ENCODE measurements around the gene NCKAP5.

NCKAP5 gene

DNA sequence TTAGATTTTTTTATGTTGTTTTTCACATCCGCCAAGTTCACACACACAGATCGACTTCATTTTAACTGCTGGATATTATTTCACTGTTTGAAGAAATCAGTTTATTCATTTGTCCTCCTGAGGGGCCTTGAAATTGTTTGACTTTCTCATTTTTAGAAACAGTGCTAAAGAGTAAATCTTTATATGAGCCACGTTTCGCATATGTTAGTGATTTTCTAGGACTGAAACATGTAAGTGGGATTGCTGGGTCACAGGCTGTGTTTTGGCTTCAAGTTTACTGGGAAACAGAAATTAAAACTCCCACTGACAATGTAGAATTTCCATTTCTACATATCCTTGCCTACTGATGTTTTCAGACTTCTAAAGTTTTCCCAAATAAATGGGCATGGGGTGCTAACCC, 363.8 kb downstream of the NCKAP5 start:
- DNase-seq (ENCODE audit: low read depth in 2 of 2): no peak

DNA sequence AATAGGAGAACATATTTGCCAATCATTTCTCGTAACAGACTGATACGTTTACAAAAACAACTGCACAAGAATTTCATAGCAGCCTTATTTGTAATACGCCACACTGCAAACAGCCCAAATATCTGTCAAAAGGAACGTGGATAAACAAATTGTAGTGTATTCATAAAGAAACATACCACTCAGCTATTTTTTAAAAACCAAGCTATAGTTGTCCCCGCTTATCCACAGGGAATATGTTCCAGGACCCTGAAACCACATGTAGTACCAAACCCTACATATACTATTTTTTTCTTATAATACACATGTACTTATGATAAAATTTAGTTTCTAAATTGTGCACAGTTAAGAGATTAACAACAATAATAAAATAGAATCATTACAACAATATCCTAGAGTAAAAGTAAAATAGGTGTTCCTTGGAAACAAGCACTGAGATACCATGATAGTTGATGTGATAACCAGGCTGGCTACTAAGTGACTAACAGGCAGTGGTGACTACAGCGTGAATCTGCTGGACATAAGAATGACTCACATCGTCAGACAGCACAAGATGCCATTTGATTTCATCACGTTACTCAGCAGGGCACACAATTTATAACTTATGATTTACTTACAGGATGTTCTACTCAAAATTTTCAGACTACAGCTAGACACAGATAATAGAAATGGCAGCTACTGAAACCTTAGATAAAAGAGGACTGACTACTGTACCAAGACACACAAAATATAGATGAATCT, 367.4 kb downstream of the NCKAP5 start:
- DNase-seq (ENCODE audit: low read depth in 2 of 2): no peak

GRCh38 chr2:133198678-133199077, 369.6 kb downstream of the NCKAP5 start:
- no peak for DNase-seq (ENCODE audit: low read depth in 2 of 2)

GRCh38 chr2:133197156-133197555, 371.1 kb downstream of the NCKAP5 start:
- no peak for DNase-seq (ENCODE audit: low read depth in 2 of 2)

GRCh38 chr2:133194777-133195335, 373.4 kb downstream of the NCKAP5 start:
- no peak for DNase-seq (ENCODE audit: low read depth in 2 of 2)

- DNase-seq (ENCODE audit: low read depth in 2 of 2): no peak
Observed at GRCh38 chr2:133194362-133194655, 374.0 kb downstream of the NCKAP5 start.

DNA sequence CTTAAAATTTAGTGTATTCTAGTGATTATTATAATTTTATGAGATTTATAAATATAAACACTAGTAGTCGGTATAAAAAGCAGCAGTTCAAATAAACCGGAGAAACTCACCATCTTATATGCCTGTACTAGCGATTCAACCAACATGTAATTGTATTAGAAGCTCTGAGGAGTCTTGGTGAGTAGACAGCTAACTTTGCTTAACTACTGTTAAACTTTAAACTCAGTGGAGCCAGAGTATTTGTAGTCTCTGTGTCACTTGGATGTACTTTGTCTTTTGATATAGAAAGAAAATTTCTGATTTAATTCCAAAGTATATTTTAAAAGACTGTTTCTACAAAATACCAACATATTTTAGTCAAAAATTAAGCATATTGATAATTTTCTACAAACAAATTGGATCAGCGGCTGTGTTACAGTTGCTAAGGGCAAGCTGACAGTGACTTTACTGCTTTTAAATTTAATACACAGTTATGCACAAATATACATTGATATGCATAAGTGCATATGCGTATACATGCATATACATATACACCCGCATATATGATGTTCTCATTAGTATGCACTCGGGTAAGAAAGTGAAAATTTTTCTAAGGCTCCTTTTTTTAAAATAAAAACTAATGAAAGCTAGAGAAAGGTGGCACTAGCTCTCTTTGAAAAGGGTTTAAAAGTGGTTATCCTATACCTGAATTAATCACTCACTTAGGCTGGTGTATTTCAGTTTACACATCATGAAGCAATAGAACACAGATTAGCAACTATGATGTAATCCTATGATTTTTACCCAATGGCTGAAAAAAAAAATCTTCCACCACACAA, 374.5 kb downstream of the NCKAP5 start:
- DNase-seq (ENCODE audit: low read depth in 2 of 2): no peak

GRCh38 chr2:133192028-133192427, 376.2 kb downstream of the NCKAP5 start:
- DNase-seq (ENCODE audit: low read depth in 2 of 2): no peak

DNA sequence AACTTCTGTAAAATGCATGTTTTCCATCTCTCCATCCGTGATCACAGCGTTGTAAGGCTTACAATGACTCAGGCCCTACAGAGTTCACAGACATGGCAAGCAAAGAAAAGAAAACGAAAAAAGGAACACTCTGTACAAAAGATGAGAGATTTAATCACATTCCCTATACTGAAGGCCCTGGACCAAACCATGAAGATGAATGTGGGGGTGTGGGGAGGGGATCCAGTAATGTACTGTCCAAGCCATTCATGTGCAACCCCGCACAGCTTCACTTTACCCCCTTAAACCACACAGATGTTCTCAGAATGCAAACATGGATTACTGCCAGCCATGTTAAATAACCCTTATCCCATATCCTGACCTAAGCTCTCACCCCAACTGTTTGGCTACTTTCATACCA, 391.1 kb downstream of the NCKAP5 start:
- no peak for DNase-seq (ENCODE audit: low read depth in 2 of 2)

- DNase-seq (ENCODE audit: low read depth in 2 of 2): no peak
Observed at GRCh38 chr2:133175926-133176325, 392.3 kb downstream of the NCKAP5 start.

DNA sequence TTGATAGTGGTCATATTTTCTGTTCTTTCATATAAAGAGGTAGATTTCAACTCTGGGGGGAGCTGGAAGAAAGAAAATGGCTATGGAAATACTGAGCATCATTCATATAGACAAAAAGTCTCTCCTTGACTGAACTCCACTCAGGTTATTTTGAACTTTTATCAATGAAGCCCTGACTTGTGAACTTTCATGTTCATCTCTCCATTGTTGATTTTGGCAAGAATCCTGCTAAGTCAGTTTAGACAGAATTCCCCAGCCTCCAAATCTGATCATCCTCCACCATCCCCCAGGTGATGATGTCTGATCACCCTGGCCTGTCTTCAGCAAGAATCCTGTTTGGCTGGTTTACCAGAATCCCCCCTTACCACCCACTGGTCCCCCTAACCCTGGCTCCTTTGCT, 395.0 kb downstream of the NCKAP5 start:
- no peak for DNase-seq (ENCODE audit: low read depth in 2 of 2)

DNA sequence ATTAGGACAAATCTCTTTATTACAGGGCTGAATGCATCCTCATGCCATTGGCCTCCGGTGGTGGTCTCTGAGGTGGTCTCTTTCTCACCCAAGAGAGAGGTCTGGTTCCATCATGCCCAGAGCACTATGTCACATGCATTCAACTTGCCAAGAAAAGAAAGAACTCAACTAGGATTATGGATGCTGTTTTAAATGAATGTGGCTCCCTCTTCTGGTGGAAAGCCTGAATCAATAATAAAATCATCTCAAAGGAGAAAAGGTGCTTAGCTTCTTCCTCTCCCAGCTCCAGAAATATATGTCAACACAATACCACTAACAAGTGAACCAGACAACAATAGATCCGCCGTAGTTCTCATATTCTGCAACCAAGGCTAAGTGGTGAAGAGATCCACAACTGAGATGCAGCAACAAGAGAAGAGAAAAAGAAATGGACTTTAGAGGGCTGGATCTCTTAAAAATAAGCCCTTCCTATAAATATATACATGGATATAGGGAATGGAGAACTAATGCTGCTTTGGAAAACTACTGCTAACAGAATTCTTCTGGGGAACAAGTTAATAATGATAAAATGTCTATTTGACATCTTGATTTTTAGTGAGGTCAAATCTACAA, 396.8 kb downstream of the NCKAP5 start:
- DNase-seq (ENCODE audit: low read depth in 2 of 2): no peak

DNA sequence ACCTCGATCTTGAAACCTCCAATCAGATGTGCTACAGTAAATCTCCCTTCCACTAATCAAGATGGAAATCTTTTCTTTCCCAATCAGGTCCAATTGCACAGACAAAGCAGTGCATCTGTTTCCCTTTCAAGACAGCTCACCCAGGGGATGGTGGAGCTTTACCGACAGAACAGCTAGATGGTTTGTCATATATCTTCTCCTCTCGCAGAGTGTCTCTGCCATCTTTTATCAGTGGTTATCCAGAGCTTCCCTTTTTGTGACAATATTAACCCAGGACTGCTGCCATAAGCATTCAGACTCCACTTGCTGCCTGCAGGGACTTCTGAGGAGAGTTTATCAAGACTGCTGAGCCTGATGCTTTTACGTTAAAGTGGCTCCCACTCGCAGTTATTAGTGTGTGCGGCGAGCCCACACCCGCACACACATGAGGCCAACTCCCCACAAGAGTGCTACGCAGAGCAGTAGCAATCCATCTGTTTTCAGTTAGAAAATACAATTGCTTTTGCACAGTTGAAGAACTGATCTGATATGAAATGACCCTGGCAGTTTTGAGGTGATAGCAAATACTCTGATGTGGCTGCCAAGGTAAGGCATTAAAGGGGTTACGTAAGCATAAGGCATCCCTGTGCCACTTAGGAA, 398.9 kb downstream of the NCKAP5 start:
- DNase-seq (ENCODE audit: low read depth in 2 of 2): no peak

DNA sequence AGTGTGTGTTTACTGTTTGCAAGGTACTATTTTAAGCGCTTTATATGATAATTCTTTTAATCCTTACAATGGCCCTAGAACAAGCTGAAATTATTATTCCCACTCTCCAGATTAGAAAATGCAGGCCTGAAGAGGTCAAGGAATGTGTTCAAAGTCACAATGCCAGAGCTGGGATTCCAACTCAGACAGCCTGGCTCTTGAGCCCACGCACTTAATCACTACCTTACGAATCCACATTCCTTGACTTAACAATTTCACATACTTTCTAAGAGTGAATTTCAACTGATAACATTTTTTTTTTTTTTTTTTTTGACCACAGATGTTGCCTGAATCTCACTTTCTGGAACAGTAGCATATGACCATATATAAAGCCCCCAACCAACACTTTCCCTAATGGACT, 400.3 kb downstream of the NCKAP5 start:
- no peak for DNase-seq (ENCODE audit: low read depth in 2 of 2)

DNA sequence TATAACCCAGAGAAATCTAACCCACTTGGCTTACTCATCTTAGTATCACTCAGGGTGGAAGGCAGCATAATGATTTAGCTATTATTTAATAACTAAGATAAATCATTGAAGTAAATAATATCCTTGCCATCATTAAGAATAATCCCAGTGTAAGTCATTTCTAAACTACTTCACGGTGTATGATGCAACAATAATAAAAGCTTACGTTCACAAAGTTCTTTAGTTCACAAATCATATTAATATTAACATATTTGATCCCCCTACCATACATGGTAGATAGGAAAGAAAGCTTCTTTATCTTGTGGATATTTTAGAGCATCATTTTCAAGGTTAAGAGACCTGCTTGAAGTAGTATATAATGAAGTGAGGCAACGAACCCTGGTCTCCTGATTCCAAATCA, 401.0 kb downstream of the NCKAP5 start:
- DNase-seq (ENCODE audit: low read depth in 2 of 2): no peak

- no peak for DNase-seq (ENCODE audit: low read depth in 2 of 2)
Observed at GRCh38 chr2:133166031-133166430, 402.2 kb downstream of the NCKAP5 start.

- no peak for DNase-seq (ENCODE audit: low read depth in 2 of 2)
Observed at GRCh38 chr2:133163111-133163510, 405.2 kb downstream of the NCKAP5 start.

DNA sequence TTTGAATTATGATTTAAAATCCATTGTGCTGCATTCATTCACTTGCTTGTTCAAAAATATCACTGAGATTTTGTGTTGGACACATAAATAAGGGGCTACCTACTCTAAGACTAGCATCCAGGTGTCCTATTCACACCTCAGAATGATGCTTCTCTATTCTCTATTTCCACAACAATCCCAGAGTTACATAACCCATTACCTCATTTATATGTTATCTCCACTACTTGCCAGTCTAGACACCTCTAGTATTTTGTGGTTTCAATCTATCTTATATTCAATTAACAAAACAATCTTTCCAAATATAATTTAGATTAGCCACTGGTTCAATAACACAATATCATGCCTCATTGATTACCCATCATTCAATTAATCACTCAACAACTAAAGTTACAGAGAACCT, 409.8 kb downstream of the NCKAP5 start:
- no peak for DNase-seq (ENCODE audit: low read depth in 2 of 2)

- DNase-seq (ENCODE audit: low read depth in 2 of 2): no peak
Observed at GRCh38 chr2:133158024-133158423, 410.2 kb downstream of the NCKAP5 start.

GRCh38 chr2:133157141-133157540, 411.1 kb downstream of the NCKAP5 start:
- no peak for DNase-seq (ENCODE audit: low read depth in 2 of 2)

DNA sequence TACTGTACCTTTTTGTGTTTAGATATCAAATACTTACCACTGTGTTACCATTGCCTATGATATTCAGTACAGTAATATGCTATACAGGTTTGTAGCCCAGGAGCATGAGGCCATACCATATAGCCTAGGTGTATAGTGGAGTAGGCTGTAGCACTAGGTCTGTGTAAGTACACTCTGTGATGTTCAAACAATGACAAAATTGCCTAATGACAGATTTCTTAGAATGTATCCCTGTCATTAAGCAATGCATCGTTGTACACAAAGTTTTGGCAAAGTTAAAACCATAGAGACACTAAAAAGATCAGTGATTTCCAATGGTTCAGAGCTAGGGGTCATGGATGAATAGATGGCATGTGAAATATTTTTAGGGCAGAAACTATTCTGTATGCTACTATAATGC, 415.5 kb downstream of the NCKAP5 start:
- DNase-seq (ENCODE audit: low read depth in 2 of 2): no peak

DNA sequence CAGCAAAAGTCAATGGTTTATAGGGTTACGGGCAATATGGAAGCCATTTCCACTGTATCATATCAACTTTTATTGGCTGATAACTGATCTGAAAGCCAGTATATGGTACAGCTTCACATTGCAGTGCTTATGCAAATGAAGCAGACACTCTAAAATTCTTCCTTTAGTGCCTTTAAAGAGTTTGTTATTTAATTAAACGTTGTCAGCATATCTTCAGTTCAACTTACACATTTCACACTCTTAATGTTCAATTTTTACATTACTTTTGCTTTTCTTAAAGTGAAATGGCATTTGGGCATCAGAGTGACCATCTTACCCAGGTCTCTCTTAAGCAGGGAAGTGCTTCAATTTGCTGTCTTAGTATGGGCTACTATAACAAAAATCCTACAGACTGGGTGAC, 420.1 kb downstream of the NCKAP5 start:
- DNase-seq (ENCODE audit: low read depth in 2 of 2): no peak

Measured in stimulated activated CD4-positive, alpha-beta T cell treated with anti-CD3 and anti-CD28 coated beads, Interleukin-12 subunit alpha, Interleukin-12 subunit beta, amount 100 ng/mL, for 24 hours (primary cell).